Activated CD4-positive, alpha-beta T cell treated with anti-CD3 and anti-CD28 coated beads, Interleukin-2, amount 50 U/mL, for 16 hours (primary cell): ENCODE data around the gene LSS.

Experiments
- DNase-seq: peaks from one replicate; pipeline ENCODE4 v3.0.0-alpha.2; 2020

Gene LSS

DNA sequence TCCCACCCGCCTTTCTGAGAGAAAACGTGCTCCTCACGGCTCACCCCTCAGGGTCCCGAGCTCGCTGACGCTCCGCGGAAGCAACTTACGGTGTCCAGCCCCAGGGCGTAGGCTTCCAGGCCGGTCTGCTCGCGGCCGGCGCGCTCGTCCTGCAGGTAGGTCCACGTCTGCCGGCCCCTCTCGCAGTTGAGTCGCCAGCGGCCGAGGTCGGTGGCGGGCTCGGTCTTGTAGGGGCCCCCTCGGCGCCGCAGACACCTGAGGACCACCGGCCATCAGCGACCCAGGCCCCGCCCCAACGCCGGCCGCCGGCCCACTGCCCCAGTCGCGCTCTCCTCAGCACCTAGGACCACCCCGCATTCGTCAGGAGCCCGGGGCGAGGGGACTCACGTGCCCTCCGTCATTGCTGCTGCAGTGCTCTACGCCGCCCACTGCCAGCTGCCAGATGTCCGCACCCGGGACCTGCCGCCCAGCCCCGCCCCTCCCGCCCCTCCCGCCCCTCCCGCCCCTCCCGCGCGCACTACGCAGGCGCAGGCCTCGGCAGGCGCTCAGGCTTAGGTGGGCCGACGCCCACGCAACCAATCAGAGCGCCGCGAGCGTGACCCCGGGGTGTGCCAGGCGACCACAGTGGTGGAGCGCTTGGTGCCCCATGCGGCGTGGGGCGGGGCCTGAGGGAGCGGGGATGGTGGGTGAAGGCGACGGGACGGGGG, at the start of gene LSS:
TSS of gene LSS (minus strand) at position 430 of the 707 bp plus-strand sequence. CDS start at position 401, 29 bp downstream.
- peak; percentile 99 for DNase-seq

DNA sequence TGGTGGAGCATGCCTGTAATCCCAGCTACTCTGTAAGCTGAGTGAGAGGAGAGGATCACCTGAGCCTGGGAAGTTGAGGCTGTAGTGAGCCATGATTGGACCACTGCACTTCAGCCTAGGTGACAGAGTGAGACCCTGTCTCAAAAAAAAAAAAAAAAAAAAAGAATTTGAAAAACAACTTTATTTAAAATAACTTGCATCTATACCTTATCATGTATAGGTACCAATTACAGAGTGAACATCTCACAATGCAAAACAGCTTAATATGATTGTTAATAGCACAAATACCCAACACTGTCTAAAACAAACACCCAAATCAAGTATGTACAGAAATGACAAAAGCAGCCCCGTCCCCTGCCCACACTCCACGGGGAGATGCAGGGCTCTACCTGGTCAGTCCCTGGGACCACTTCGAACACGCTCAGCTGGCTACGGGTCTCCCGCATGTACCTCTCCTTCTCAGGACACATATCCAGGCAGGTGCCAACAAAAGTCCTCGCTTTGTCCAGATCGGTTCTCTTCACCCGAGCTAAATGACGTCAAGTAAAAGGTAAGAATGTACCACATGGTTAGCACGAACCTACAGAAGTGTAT, 46.3 kb upstream of the LSS start:
- DNase-seq = no peak

DNA sequence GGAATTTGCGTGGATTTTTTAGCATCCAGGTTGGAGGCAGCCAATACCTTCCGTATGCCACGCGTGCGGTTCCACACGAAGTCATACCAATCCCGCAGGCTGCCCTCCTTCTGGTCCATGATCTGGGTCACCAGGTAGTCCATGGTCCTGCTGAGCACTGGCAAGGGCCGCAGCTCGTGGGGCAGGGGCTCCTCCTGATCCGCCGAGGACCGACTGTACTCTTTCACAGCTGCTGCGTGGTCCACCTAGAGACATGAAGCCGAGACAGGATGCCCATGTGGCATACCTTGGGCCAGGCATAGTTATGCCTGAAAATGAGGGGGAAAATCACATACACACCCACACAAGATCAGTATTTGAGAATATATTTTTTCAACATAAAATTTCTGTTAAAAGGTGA, 44.8 kb upstream of the LSS start:
- DNase-seq = no peak

DNA sequence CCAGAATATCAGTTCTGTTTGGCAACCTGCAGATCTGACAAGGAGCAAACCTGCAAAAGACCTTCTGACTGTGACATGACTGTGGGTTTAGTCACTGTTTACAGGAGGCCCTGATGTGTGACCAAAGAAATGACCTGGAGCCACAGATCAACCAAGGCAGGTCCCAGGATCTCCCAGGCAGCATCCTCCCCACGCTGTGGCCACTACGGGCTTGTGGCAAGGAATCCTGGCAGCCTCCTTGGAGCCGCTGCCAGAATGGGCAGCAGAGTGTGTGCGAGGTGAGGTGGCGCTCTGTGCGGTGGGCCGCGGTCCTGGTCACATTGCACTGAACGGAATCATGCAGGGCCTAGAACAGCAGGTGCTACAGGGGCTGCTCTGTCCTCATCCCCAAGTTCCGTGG, 40.9 kb upstream of the LSS start:
- DNase-seq = no peak

DNA sequence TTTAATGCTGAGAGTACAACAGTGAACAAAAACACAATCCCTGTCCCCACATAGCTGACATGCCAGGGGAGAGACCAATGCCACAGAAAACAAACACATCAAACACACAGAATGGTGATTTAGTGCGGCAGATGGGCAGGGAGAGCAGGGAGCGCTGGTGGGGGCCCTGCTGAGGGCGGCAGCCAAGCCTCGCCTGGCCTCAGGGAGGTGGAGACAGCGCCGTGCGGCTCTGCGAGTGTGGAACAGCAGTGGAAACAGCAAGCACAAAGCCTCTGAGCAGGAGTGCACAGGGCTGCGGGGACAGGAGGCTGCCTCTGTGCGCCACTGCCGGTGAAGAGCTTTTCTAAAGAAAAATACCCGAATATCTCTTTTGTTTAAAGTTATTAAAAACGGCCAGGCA, 39.8 kb upstream of the LSS start:
- no peak for DNase-seq

DNA sequence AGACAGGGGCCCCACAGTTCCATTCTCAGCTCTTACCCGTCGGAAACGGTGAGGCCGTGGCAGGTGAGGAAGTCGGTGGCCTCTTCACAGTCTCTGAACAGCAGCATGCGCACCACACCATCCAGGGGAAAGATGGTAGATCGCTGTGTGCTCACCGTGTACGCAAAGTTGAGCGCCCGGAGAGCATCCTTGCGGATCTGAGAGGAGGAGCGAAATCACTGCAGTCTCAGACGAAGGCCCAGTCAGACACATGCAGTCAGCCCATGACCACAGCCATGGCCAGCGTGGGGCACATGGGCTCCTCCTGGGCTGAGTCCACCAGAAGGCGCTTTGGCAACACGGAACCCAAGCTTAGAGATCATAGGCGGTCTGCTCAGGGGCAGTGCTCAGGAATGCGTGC, 38.4 kb upstream of the LSS start:
- DNase-seq = no peak

DNA sequence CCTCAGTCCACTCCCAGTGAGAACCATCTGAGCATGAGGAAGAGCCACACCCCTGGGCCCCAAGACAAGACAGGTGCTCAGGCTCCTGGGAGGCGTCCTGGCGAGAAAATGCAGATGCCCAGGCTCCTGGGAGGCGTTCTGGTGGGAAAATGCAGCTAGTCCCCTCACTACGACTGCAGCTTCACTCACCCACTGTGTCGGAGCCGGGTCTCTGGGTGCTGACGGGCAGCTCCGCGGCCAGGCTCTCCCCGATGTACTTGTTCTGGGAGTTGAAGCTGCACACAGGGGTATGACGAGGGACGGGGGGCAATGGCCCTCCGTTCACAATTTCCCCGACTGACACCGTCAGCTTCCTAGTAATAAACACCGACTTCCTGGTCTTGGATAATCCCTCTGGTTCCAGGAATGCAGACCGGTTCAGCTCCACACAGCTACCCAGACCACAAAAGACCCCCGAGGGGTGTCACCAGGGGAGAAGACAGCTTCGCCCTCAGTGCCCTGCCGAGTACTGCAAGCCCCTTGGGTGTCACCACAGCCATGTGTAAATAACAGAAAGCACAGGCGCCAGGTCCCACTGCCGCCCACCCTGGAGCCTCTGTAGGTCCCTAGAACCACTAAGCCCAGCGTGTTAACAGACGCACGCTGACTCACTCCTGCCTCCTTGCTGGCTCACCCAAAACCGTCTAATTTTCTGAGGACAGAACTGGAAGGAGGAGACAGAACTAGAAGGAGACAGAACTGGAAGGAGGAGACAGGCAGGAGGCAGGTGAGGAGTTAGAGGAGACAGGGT, 37.4 kb upstream of the LSS start:
- DNase-seq = no peak

DNA sequence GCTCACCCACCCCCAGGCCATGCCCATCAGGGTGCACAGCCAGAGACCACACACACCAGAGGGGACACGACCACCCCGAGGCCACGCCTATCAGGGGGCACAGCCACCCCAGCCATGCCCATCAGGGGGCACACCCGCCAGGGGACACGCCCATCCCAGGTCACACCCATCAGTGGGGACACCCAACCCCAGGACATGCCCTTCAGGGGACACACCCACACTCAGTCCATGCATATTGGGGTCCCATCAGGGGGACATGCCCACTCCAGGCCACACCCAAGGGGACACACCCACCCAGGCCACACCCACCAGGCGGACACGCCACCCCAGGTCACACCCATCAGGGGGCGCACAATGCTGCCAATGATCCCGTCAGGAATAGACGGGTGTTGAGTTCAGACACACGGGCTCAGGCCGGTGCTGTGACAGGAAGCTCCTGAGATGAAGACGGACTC, 36.1 kb upstream of the LSS start:
- no peak for DNase-seq

DNA sequence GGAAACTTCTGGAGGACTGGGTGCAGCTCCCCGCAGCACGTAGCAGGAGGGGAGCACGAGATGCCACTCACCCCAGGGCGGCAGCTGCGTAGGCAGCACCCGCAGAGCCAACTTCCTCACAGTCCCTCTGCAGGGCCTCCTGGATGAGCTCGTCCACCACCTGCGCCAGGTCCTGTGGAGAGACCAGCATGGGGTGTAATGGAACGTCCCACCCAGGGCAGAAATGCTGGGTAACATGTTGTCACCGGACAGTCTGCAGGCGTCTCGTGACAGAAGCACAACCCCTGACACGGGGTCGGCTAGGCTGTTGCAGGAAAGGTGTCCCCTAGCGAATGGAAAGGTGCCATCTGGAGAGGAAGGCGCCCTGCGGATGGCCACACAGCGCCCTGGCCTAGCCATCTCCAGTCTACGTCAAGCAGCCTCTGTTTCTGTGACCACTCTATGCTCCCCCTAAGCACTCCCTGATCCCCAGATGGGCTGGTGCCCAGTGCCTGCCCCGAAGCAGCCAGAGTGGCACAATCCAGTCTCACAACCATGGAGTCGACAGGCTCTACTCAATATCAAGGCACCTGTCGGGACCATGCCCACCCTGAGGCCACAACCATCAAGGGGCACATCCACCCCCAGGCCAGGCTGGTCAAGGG, 35.6 kb upstream of the LSS start:
- DNase-seq = no peak

DNA sequence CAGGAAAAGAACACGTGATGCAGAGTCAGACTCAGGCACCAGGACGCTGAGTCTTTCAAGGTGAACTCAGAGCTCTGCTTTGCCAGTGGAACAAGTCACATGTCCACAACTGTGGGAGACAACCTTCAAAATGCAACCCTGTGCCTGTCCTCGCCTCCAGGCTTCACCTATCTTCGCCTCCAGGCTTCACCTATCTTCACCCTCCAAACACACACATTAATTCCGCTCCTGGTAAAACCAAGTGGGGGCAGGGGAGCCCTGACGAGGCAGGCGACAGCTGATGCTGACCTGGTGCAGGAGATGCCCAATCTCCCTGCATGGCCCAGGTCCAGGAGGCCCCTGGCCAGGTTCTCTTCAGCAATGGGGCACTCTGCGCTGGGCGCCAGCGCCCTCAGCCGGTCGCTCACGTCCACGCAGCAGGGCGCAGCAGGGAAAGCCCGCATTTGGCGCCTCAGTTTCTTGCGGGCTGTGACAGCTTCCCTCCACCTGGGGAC, 28.0 kb upstream of the LSS start:
- no peak for DNase-seq

DNA sequence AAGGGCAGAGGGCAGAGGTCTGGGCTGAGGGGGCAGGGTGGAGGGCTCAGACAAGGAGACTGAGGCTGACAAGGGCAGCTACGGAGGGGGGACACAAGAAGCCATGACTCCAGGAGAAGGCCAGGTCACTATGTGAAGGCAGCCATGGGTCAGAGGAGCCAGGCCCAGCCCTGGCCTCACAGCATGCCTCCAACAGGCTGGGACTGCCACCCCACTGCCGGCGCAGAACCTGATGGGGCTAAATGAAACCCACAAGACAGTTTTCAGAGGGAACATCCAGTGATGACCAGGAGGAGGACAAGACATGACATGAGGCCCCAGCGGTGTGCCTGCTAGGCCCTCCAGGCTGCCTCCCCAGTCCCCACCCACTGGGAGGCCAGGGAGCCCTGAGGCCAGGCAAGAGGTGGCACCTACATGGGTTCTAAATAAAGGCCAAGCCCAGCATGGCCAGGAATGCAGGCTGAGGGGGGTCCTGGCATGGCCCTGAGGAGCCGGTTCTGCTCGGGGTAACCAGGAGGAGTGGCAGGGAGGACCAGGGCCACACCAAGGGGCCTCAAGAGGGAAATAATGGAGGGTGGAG, 27.3 kb upstream of the LSS start:
- DNase-seq = no peak

DNA sequence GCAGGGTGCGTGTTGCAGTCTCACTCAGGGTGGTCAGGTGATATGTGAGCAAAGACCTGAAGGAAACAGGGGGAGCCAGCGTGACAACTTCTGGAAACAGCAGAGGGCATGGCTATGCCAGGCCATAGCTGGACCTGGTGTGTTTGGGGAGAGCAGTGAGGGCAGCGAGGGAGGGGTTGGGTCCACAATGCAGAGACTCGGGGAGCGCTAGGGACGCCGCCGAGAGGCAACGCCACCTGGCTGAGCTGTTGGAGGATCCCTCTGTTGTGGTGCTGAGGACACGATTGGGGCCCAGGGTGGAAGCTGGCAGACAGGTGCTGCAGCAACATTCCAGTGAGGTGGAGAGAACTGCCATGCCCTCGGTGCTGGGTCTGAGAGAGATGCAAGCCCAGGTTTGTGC, 26.6 kb upstream of the LSS start:
- no peak for DNase-seq

DNA sequence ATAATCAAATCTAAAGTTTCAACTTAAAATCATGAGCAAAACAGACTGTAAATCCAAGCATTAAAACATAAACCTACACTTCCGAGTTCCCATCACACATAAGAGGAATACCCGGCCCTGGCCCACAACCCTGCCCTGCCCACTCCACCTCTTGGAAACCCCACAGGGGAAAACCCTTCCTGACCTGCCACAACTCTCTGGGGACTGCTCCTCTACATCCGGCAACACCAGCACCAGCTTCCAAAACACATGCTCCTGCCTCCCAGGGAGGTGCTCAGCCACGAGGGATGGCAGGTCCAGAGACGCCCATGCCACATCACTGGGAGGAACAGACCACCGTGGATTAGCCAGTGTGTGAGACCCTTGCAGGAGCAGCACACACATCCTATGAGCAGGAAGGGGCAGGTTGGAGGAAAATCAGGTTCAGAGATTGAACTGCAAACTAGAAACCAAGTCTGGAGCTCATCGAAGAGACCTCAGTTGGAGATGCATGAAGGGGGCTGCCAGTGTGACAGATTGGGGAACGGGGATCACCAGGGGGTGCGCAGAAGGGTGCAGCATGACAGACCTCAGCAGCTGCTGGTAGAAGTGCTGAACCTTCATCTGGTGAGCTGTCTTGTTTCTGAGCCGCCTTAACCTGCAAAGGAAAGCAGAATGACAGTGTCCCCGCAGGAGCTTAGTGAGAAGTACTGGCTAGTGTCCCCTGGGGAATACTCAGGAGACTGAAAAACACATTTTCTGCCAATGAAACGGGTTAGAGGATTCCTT, 25.8 kb upstream of the LSS start:
- DNase-seq = no peak

DNA sequence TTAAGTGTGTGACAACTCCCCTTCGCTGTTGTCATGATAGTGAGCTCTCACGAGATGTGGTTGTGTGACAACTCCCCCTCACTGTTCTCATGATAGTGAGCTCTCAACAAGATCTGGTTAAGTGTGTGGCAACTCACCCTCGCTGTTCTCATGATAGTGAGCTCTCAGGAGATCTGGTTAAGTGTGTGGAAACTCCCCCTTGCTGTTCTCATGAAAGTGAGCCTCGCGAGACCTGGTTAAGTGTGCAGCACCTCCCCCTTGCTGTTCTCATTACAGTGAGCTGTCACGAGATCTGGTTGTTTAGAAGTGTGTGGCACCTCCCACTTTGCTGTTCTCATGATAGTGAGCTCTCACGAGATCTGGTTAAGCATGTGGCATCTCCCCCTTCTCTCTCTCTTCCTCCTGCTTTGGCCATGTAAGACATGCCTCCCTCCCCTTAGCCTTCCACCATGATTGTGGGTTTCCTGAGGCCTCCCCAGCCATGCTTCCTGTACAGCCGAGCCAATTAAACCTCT, 25.1 kb upstream of the LSS start:
- DNase-seq = peak; percentile 69

DNA sequence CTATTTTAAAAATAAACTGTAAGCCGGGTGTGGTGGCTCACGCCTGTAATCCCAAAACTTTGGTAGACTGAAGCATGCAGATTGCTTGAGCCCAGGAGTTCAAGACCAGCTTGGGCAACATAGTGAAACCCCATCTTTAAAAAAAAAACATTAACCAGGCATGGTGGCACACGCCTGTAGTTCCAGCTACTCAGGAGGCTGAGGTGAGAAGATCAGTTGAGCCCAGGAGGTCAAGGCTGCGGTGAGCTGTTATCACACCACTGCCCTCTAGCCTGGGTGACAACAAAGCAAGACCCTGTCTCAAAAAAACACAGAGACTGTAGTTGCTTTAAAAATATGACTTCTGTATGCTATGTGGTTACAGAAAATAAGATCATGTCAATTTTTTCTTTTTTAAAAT, 24.3 kb upstream of the LSS start:
- no peak for DNase-seq

DNA sequence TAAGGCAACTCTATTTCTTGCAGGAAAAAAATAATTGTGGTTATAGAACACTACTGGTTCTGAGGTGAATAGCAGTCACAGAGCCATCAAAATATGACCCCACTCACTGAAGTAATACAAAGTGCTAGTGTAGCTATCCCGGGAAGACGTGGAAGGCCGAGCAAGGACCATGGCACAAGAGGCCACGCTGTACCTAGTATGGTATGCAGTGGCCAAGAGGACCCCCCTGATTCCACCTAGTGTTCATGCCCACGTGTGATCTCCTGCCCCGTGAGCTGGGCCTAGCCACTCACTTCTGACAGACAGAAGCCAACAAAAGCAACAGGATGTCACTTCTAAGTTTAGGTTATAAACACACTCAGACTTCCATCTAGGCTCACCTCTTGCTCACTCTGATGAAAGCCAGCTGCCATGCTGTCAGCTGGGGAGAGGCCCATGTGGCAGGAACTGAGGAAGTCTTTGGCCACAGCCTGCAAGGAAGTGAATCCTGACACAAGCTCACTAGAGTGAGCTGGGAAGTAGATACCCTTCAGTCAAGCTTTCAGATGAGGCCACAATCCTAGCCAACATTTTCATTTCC, 21.7 kb upstream of the LSS start:
- DNase-seq = no peak

DNA sequence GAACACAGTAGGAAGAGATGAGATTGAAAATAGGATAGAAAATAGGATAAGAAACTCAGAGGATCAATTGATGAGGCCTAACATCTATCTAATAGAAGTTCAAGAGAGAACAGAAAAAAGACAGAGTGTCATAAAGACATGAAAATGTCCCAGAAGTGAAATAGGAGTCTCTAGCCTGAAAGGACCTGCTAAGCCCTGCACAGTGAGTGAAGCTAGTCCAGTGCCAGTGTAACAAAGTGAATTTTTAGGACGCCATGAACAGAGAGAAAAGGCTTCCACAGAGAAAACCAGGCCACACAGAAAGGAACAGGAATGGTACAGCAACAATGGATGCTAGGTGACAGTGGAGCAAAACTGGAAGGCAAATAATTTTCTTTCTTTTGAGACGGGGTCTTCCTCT, 20.3 kb upstream of the LSS start:
- no peak for DNase-seq

DNA sequence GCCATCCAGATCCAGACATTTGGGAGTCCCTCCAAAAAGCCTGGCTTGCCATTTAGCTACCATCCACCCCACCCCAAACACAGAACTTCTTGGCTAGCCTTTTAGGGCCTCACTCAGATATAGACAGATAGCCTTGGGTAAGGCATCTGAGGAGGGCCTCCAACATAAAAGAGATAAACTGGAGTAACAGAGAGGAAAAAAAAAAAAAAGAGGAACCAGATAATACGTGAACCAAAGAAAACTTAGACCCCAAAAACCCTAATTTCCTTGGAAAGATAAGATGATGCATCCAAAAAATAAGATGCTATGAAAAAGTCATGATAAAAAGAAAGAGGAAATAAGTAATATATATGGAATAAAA, 19.8 kb upstream of the LSS start:
- DNase-seq = no peak

DNA sequence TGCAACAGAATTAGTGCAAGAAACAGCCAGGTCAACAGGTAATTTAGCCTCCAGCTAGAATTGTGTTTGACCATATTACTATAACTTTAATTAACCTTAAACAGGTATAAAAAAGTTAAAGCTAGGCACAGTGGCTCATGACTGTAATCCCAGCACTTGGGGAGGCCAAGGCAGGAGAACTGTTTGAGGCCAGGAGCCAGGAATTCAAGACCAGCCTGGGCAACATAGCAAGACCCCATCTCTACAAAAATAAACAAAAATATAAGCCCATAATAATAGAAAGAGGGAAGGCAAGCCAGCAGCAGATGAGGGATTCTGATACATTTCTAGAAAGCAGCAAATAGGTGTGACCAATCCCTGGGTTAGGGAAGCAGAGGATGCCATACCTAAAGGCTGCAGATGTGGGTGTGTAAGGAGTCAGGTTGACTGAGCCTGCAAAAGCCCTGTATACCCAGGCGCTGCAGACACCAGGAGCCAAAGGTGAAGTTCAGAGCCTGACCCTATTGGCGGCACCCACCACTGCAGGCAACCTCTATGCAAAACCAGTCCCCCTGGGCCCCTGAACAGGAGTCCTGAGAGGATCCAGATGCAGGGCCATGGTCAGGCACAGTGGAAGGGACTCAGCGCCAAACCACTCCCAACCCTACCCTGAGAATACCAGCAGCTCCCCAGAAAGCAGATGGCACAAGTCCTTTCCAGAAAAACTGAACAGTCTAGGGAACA, 19.3 kb upstream of the LSS start:
- no peak for DNase-seq

DNA sequence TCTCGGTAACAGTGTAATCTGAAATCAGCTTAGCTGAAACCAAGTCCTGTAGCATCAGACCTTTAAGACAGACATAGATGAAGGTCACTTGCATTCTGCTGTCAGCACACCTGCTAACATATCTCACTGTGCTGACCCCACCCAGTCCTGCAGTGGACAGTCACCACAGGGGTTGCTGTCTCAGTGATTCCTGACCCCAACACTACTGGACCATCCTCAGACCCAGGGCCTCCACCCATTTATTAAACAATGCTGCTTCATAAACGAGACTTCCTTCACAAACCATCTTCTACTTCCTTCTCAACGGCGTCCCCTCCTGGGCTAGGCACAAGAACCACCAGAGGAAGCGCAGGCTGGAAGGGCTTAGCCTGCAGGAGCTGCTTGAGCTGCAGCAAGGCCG, 17.8 kb upstream of the LSS start:
- no peak for DNase-seq
